ENCODE data around the gene PPP1R3G.
A peak's percentile ranks its signal among the peaks of the same experiment; 100 is the strongest.
"Not testable (repeated sequence)": the region's sequence is repeated elsewhere in the genome, so short reads cannot be mapped to it uniquely, and the experiment has no call there.

The PPP1R3G gene

DNA sequence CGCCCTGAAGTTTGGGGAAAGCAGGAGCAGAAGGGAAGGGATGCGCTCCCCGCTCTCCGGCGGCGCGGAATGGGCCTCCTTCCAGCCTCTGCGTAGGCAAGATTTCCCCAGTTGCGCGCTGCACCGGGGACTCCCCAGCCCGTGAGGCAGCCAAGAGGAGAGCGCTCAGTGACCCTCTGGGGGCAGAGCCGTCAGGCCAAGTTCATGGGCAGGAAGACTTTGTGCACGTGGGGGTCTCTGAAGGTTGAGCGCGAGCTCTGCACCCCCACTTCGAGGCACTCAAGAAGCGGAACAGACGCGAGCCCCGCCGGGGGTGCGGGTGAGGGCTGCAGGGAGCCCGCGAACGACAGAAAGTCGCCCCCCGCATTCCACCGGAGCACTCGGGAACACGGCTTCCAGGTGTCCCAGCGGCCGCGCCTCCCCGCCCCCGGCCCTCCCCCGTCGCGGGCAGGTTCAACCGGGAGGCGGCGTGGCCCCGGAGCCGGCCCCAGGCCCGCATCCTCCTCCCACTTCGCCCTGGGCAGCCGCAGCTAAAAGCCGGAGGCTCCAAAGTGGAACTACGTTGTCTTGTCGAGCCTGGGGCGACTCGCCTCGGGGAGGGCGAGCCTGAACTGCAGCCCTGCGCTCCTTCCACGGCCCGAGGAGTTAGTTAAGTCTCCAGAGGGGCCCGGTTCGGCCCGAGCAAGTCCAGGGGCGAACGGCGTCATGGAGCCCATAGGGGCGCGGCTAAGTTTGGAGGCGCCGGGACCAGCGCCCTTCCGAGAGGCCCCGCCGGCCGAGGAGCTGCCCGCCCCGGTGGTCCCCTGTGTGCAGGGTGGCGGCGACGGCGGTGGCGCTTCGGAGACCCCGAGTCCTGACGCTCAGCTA lies at the start of gene PPP1R3G:
Gene PPP1R3G (plus strand): TSS at position 561 of the 867 bp plus-strand sequence. CDS start 145 bp downstream, at position 706.
- peak; percentile 76 for DNase-seq

DNA sequence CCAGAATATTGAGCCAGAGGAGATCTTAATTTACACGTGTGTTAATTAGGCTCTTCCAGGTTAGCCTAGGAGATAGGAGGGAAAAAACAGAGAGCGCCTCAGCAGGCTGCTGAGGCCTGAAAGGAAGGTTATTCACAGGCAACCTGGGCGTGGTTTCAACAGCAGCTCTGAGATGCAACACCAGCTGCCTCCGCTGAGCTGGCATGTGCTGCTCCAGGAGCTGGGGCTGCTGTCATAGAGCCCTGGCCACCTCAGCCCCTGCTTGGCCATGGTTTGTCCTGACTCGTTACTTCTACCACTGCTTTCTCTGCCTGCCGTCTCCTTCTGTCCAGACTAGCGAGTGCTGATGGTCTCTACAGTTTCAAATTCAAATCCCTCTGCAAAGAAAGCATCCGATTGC lies 48.9 kb upstream of the PPP1R3G start:
- DNase-seq, result peak; percentile 58

GRCh38 chr6:5041955-5042354 lies 43.2 kb upstream of the PPP1R3G start:
- no peak for DNase-seq

DNA sequence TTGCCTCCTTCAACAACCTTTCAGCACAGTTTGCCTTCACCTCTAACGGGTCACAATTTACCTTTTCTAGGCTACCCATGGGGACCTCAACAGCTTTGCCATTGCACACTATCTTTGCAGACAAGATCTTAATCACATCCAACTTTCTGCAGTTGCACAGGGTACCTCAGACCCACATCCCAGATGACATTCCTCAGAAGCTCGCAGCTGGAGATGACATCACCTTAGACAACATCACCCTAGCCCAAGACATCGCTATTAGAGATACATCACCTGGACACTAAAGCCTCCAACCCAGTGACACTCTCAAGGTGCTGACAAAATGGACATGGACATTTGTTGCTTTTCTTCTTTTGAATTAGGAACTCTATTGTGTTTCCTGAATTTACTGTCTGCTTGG lies 42.7 kb upstream of the PPP1R3G start:
- no peak for DNase-seq

DNA sequence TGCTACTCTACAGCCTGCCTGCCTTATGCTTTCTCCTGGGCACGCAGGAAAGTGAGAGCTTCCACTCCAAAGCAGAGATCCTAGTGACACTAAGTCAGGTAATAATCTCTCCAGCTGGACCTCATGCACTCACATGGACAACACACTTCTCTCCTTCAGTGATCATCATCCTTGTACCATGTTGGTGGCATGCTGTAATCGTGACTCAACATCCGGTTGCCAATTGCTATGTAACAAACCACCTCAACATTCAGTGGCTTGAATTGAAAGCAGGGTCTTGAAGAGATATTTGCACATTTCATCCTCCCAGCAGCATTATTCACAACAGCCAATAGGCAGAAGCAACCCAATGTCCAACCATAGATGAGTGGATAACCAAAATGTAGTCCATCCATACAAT lies 40.3 kb upstream of the PPP1R3G start:
- no peak for DNase-seq

- DNase-seq, result no peak
These were observed 39.7 kb upstream of the PPP1R3G start for GRCh38 chr6:5045416-5045815.

- peak; percentile 64 for DNase-seq
These were observed 38.7 kb upstream of the PPP1R3G start for GRCh38 chr6:5046430-5046829.

GRCh38 chr6:5050009-5050408 lies 35.1 kb upstream of the PPP1R3G start:
- no peak for DNase-seq

DNA sequence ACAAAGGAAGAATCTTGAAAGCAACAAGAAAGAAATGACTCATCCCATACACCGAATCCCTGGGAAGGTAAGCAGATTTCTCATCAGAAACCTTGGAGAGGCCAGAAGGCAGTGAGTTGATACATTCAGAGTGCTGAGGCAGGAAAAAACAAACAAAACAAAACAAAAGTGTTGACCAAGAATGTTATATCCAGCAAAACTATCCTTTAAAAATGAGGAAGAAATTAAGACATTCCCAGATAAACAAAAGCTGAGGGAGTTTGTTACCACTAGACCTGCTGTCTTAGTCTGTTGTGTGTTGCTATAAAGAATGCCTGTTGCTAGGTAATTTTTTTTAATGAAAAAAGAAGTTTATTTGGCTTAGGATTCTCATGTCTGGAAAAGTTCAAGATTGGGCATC lies 33.7 kb upstream of the PPP1R3G start:
- no peak for DNase-seq

GRCh38 chr6:5053038-5053437 lies 32.1 kb upstream of the PPP1R3G start:
- no peak for DNase-seq

DNA sequence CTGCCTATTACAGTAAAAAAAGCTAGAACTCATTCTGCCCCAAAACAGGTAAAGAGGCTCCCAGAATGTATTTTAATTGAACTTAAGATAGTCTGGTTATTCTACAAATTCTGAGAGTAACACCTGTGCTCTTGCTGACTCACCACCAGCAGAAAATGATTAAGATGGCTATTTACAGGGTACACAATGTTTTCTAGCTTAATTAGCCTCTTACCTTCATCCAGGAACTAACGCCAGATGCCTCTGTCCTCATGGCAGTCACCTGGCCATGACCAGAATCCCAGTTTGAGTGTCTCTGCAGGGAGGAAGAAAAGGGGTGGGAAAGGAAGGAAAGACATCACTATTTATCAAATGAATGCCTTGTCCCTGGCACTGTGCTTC lies 31.3 kb upstream of the PPP1R3G start:
- no peak for DNase-seq

DNA sequence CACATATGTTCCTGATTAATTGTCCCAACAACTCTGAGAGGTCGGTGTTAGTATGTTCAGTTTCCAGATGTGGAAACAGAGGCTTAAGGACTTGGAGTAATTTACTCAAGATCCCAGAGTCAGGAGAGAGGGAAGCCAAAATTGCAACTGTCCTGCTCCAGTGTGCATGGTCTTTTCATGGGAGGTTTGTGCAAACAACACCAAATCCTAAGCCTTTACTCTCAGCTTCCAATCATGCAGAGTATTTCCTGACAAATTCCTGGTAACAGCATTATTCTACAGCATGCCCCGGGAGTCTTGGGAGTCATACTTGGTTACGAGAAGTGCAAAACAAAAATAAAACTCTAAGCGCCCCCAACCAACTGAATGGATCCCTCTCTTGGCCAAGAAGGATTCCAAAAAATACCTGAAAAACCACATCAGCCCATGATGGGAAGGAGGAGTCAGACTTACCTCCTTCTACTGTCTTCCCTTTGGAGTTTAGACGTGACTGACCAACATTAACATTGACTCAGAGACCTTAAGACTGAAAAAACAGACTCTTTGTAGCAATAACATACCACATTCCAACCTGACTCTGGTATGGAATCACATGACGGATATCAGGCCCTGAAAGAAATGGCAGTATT lies 30.8 kb upstream of the PPP1R3G start:
- DNase-seq, result no peak

GRCh38 chr6:5055118-5055517 lies 30.0 kb upstream of the PPP1R3G start:
- DNase-seq, result no peak

DNA sequence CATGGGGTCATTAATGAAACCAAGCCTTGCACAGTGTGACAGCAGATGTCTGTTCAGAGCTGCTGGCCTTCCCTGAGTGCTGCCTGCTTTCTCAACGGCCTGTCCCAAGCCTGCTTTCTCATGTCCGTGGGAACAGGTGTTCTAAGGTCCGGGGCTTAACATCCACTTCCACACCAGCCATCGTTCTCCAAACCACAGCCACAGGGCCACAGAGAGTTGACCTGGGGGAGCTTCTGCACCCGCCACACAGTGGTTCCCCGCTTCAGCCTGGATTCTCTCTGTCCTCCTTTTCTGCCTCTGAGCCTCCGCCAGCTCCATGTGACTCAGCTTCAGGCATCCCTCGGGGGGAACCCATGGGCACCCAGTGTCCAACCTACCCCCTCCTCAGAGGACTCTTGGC lies 26.9 kb upstream of the PPP1R3G start:
- DNase-seq, result no peak

DNA sequence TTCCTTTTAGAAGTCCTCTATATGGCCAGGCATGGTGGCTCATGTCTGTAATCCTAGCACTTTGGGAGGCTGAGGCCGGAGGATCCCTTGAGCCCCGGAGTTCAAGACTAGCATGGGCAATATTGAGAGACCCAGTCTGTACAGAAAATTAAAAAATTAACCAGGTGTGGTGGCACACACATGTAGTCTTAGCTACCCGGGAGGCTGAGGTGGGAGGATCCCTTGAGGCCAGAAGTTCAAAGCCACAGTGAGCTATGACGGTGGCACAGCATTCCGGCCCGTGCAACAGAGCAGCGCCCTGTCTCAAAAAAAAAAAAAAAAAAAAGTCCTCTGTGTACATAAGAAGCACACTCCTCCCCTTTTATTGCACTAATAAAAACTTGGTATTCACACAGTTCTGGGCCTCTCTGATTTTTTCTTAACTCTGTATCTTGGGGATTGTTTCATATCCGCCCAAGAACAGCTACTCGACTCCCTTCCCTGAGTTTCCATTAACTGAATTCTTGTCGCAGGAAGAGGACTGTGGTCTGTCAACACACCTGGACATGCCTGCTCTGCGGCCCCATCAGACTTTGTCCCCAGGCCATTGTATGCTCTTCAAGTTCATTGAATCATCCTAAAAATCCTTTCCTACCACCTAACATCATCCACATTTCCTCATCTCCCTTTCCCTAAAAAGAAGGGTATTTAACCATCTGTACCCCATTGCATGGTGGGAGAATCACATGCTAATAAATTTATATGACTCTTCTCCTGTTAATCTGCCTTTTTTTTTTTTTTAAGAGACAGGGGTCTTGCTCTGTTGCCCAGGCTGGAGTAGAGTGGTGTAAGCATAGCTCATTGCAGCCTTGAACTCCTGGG lies 25.9 kb upstream of the PPP1R3G start:
- DNase-seq, result no peak

DNA sequence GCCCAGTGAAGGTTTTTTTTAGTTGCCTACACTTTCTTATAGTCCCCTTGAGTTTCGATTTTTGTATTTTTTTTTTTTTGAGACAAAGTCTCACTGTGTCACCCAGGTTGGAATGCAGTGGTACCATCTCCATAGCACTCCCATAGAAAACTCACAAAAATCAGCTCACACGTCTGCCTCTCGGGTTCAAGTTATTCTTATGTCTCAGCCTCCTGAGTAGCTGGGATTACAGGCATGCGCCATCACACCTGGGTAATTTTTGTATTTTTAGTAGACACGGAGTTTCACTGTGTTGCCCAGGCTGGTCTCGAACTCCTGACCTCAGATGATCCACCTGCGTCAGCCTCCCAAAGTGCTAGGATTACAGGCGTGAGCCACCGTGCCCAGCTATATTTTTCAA lies 24.7 kb upstream of the PPP1R3G start:
- not testable (repeated sequence) for DNase-seq

DNA sequence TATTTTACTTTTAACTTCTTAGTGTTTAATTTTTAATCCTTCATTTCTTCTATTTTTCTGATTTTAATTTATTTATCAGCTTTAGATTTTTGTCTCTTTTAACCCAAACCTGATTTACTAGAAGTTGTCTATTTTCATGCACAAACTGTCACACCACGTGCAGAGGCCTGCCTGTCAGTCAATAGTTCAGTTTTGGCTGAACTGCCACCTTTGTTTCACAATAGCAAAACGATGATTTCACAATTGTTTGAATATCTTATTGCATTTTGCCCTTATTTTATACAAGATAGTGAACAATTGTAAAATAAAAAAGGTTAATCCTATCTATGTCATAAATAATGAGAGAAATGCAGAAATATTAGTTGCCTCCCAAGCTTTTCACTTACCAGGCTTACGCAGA lies 24.0 kb upstream of the PPP1R3G start:
- DNase-seq, result no peak

DNA sequence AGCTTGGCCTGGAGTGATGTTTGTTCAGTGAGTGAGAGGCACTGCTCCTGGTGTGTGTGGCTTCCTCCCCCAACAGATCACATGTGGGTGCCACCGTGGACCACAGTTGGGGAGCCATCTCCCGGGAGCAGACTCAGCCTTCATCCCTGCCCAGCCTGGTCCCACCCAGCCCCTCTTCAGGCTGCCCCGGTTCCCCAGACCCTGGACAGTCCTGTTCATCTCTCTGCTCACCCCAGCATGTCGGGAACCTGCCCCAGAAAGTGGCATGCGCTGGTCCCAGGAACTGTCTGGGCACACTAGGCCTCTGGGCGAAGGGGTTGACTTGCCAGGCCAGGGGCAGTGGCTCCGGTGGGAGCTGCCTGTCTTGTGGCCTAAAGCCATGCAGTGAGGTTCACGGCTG lies 21.5 kb upstream of the PPP1R3G start:
- DNase-seq, result no peak

GRCh38 chr6:5066456-5067093 lies 18.6 kb upstream of the PPP1R3G start:
- DNase-seq, result no peak

DNA sequence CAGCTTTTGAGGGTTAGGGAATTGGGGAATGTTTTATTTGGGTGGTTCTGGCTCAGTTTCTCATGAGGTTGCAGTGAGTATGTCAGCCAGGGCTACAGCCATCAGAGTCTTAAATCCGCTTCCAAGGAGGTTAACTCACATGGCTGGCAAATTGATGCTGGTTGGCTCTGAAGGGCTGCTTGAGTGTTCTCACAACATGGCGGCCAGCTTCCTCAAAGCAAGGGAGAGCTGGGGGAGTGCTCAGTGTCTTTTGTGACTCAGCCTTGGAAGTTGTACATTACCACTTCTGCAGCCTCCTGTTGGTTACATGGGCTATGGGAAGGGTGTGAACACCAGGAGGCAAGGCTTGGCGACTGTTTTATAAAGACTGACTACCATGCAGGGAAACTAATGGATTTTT lies 17.8 kb upstream of the PPP1R3G start:
- no peak for DNase-seq

DNA sequence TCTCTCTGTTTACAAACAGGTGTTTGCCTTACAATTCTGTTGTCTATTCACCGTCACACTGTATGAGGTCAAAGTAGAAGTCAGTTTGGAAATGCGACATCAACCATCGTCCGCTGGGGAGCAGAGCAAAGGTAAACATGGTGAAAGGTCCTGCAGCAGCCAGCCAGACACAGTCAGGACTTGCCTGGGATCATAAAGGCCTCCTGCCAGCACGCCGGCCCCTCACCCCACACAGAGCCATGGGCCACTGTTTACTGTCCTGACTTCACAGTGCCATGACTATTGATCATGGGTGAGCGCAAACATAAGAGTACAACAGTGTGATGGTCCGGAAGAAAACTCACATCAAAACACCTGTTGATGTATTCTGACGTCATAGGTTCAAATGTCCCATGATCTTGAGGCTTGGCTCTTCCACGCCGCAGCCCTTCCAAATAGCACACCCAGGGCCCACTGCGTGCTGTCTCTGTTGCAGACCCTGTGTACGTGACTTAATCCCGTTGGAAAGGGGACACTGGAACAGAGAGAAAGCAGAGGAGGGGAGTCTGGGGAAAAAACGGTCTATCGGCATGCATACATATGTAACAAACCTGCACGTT lies 16.9 kb upstream of the PPP1R3G start:
- no peak for DNase-seq

DNA sequence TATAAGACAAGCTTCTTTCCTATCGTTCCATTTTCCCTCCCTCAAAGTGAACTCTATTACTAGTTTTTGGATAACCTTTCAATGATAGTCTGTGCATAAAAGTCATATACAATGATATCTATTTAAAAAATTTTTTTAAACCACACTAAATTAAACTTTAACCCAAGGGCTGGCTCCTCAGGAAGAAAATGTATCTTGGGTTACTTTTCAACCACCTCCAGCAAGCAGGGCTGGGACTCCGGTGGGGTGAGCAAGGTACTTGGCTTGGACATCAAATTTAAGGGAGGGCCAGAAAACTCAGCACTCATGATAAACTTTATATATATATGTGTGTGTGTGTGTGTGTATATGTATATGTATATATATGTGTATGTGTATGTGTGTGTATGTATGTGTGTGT lies 13.9 kb upstream of the PPP1R3G start:
- DNase-seq, result no peak

DNA sequence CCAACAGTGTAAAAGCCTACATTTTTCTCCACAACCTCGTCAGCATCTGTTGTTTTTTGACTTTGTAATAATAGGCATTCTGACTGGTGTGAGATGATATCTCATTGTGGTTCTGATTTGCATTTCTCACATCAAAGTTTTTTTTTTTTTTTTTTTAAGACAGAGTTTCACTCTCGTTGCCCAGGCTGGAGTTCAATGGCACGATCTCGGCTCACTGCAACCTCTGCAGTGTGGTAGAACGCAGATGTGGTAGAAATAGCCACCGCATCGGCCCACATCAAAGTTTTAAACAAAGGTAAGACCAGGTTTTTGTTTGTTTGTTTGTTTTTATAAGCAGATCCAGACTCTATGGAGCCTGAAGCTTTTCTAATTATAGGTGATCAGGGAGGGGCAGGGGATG lies 12.7 kb upstream of the PPP1R3G start:
- no peak for DNase-seq

All from right hindlimb (tissue), 1 donor.